HepG2 (cell line): ENCODE data around the gene LRRC28. TPM values are rescaled to one million over a fixed set of nuclear protein-coding genes. Genes with fewer than 3 reads are reported as not detected.
A peak's percentile ranks its signal among the peaks of the same experiment; 100 is the strongest.

Source experiments
- CENPX ChIP-seq: sonication (generic); formaldehyde crosslinking; IDR thresholded peaks from 2 replicates; pipeline ENCODE4 v1.9.0; 2021; ENCODE audit warnings: mild to moderate bottlenecking, missing genetic modification reagents, moderate library complexity
- DBP ChIP-seq: sonication (generic); formaldehyde crosslinking; IDR thresholded peaks from 2 replicates; pipeline ENCODE4 v1.4.0; 2020; ENCODE audit warnings: missing genetic modification reagents; ENCODE audit errors: not compliant biosample characterization
- DZIP1 ChIP-seq: sonication (generic); formaldehyde crosslinking; IDR thresholded peaks from 2 replicates; pipeline ENCODE4 v1.5.0; 2020; ENCODE audit warnings: mild to moderate bottlenecking, missing genetic modification reagents
- GATAD1 ChIP-seq: IDR thresholded peaks from 2 replicates; pipeline ENCODE4 v1.6.1; 2016; ENCODE audit warnings: missing genetic modification reagents, missing compliant biosample characterization
- GTF2F1 ChIP-seq: fragments of 150-350 bp; IDR thresholded peaks from 2 replicates; pipeline ENCODE4 v1.6.1; 2014; ENCODE audit warnings: low read length
- HNF4G ChIP-seq, 2 experiments: sonication (generic) in 1 of 2; formaldehyde crosslinking in 1 of 2; IDR thresholded peaks; 2 replicates each; pipeline versions ENCODE4 v1.4.0 to v1.6.1; 2011 to 2020; ENCODE audit warnings: borderline replicate concordance in 2 of 2, low read depth in 2 of 2, mild to moderate bottlenecking in 2 of 2, low read length in 1 of 2, missing genetic modification reagents in 1 of 2, moderate library complexity in 1 of 2
- IRX3 ChIP-seq: sonication (generic); formaldehyde crosslinking; IDR thresholded peaks from 2 replicates; pipeline ENCODE4 v1.8.1; 2023; ENCODE audit warnings: mild to moderate bottlenecking, low read depth, missing genetic modification reagents, borderline replicate concordance
- MIER2 ChIP-seq: IDR thresholded peaks from 2 replicates; pipeline ENCODE4 v1.6.1; 2016; ENCODE audit warnings: missing biosample characterization, missing genetic modification reagents
- POGK ChIP-seq: sonication (generic); formaldehyde crosslinking; conservative IDR thresholded peaks from 2 replicates; pipeline ENCODE4 v1.8.0; 2022; ENCODE audit warnings: mild to moderate bottlenecking, moderate library complexity, missing genetic modification reagents
- SRSF1 ChIP-seq: fragments of 200-400 bp; formaldehyde crosslinking; optimal IDR thresholded peaks from 2 replicates; pipeline ENCODE3; 2017; ENCODE audit warnings: mild to moderate bottlenecking, low read depth, low read length, moderate library complexity
- TRIM22 ChIP-seq: fragments of 450-650 bp; IDR thresholded peaks from 2 replicates; pipeline ENCODE4 v1.6.1; 2017
- USF2 ChIP-seq, 2 experiments: sonication (generic) in 1 of 2; formaldehyde crosslinking in 1 of 2; IDR thresholded peaks; 2 replicates each; pipeline versions ENCODE4 v1.5.1 to v1.6.1; 2011 to 2020; ENCODE audit warnings: borderline replicate concordance in 1 of 2, low read depth in 1 of 2, low read length in 1 of 2, mild to moderate bottlenecking in 1 of 2, missing genetic modification reagents in 1 of 2, moderate library complexity in 1 of 2
- ZNF260 ChIP-seq: sonication (generic); formaldehyde crosslinking; IDR thresholded peaks from 2 replicates; pipeline ENCODE4 v1.4.0; 2020; ENCODE audit warnings: missing genetic modification reagents, low read depth, mild to moderate bottlenecking, borderline replicate concordance
- ZNF782 ChIP-seq: sonication (generic); formaldehyde crosslinking; IDR thresholded peaks from 2 replicates; pipeline ENCODE4 v1.4.0; 2020; ENCODE audit warnings: missing genetic modification reagents, mild to moderate bottlenecking, borderline replicate concordance
- ZNF788 ChIP-seq: sonication (generic); formaldehyde crosslinking; IDR thresholded peaks from 2 replicates; pipeline ENCODE4 v1.5.0; 2020; ENCODE audit warnings: mild to moderate bottlenecking, missing genetic modification reagents, borderline replicate concordance
- ZSCAN30 ChIP-seq: sonication (generic); formaldehyde crosslinking; IDR thresholded peaks from 2 replicates; pipeline ENCODE4 v1.5.0; 2020; ENCODE audit warnings: mild to moderate bottlenecking, missing genetic modification reagents
- polyA plus RNA-seq, 8 experiments: library from polyadenylated mRNA; depleted of rRNA in 3 of 8; stranded (reverse) in 7 of 8; unstranded in 1 of 8; fragments of >200 nt; fragmentation: Illumina TruSeq in 4 of 8; extraction: Trizol in 4 of 8; gene quantifications; 2 replicates each; pipeline versions ENCODE4 v1.2.1 to v1.2.3, GENCODE V29; 2011 to 2016; ENCODE audit warnings: low read depth in 4 of 8, missing spikeins in 1 of 8, mixed read lengths in 1 of 8; ENCODE audit not compliant: insufficient read depth in 1 of 8
- total RNA-seq, 5 experiments: library from RNA; depleted of rRNA; stranded (reverse); fragments of >200 nt; fragmentation: Illumina TruSeq; extraction: Trizol; gene quantifications; 2 replicates each; pipeline ENCODE4 v1.2.3, GENCODE V29; 2016; ENCODE audit warnings: low read depth in 1 of 5

The LRRC28 gene
- total and polyA plus RNA-seq, 2 of the 13 experiments (the other 11 are each of a cell fraction or from before 2014, with no cell fraction given) = 17.5 to 21.3 TPM

- TF ChIP-seq POGK (CRISPR knock-in tag) (no peak), TRIM22 (no peak), HNF4G (IDR thresholded peaks at IDR 0.05; ENCODE audit: borderline replicate concordance, low read depth, low read length) (no peak), HNF4G (CRISPR knock-in tag; IDR thresholded peaks at IDR 0.05; ENCODE audit: borderline replicate concordance, low read depth) (no peak), DZIP1 (CRISPR knock-in tag) (no peak), MIER2 (CRISPR knock-in tag) (peak; percentile 53; the same call in 1 of the 2 replicates), ZSCAN30 (CRISPR knock-in tag) (no peak), GATAD1 (CRISPR knock-in tag) (peak; percentile 82), SRSF1 (no peak), ZNF782 (CRISPR knock-in tag) (no peak), GTF2F1 (no peak), IRX3 (0 out of 2 replicates have a peak, but pooled peaks have one; percentile 40), ZNF260 (CRISPR knock-in tag) (no peak), DBP (CRISPR knock-in tag) (no peak), ZNF788 (CRISPR knock-in tag) (0 out of 2 replicates have a peak, but pooled peaks have one; percentile 10), CENPX (no peak), USF2 (IDR thresholded peaks at IDR 0.05; ENCODE audit: low read depth, low read length) (no peak), USF2 (CRISPR knock-in tag; IDR thresholded peaks at IDR 0.05; ENCODE audit: borderline replicate concordance) (no peak)
Observed at GRCh38 chr15:99250857-99251841, at the start of gene LRRC28 (continued).
